Measurements from ENCODE around the gene MICOS13.

GRCh38 chr19:5711713-5712161 lies 31.4 kb upstream of the MICOS13 start:
- no peak for TF ChIP-seq ZNF24 (IDR thresholded peaks at IDR 0.05)
- no peak for TF ChIP-seq POLR2AphosphoS5 (IDR thresholded peaks at IDR 0.05; ENCODE audit: low read length)
- no peak for TF ChIP-seq PAX8 (IDR thresholded peaks at IDR 0.05)
- no peak for TF ChIP-seq RELA (IDR thresholded peaks at IDR 0.05; ENCODE audit: borderline replicate concordance, partially characterized antibody)

All from GM12878 (cell line).